22Rv1 (cell line): ENCODE results near the gene BMERB1.

Experiments
- H3K27ac ChIP-seq: fragments of 450-650 bp; 2 replicates; pipeline ENCODE4 v1.5.1; 2017
- ZFX ChIP-seq: fragments of 450-650 bp; IDR thresholded peaks from 2 replicates; pipeline ENCODE4 v1.6.1; 2017; ENCODE audit warnings: antibody characterized with exemption, borderline replicate concordance
- TF ChIP-seq, protein P1 (sequence below): fragments of 450-650 bp; IDR thresholded peaks from 2 replicates; pipeline ENCODE4 v1.5.1; 2017; ENCODE audit warnings: mild to moderate bottlenecking

The BMERB1 gene

DNA sequence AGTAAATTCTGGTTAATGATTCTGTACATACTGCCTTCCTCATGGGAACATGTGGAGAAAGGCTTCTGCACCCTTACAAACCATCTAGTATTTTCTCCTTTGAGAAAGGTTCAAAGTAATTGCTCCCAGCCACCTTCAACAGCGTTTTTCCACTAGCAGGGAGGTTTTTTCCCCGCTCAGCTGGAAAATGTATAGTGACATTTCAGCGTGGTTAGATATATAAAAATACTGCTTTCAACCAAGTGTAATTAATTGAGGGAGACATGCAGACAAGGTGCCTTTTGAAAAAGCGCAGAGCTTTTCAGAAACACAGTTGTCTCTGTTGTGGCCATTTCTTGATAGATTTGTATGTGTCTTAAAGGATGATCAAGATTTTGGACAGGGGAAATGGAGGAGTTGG lies 5.1 kb downstream of the BMERB1 start:
- TF ChIP-seq, protein P1, sequence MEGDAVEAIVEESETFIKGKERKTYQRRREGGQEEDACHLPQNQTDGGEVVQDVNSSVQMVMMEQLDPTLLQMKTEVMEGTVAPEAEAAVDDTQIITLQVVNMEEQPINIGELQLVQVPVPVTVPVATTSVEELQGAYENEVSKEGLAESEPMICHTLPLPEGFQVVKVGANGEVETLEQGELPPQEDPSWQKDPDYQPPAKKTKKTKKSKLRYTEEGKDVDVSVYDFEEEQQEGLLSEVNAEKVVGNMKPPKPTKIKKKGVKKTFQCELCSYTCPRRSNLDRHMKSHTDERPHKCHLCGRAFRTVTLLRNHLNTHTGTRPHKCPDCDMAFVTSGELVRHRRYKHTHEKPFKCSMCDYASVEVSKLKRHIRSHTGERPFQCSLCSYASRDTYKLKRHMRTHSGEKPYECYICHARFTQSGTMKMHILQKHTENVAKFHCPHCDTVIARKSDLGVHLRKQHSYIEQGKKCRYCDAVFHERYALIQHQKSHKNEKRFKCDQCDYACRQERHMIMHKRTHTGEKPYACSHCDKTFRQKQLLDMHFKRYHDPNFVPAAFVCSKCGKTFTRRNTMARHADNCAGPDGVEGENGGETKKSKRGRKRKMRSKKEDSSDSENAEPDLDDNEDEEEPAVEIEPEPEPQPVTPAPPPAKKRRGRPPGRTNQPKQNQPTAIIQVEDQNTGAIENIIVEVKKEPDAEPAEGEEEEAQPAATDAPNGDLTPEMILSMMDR, result no peak
- no peak for TF ChIP-seq ZFX
- H3K27ac ChIP-seq, result 0 out of 2 replicates have a peak overlapping the region, but pooled peaks have one; percentile 35

DNA sequence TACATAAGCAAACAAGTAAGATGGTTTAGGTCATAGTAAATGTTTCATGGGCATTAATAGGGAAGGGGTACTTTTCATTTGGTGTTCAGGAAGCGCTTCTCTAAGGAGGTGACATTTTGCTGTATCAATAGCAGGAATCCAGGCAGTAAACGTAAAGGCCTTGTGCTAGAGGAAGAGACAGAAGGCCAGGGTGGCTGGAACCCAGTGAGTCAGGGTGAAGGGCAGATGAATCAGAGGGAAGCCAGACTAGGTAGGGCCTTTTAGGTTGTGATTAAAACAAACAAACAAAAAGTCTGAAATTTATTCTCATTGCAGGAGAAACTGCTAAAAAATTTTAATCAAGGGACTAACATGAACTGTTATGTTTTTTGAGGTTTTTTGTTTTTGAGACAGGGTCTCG lies 6.5 kb downstream of the BMERB1 start:
- no peak overlapping the region for H3K27ac ChIP-seq
- no peak for TF ChIP-seq ZFX
- TF ChIP-seq, protein P1, result no peak

DNA sequence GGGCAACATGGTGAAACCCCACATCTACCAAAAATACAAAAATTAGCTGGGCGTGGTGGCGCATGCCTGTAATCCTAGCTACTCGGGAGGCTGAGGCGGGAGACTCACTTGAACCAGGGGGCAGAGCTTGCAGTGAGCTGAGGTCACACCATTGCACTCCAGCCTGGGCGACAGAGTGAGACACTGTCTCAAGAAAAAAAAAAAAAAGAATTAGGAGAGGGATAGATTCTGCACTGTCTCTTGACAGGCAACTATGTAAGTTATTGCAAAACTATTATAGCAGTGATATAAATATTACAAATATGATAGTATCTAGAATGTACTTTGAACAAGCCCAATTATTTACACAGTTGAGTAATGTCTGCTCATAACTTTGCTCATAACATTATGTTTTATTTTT lies 7.8 kb downstream of the BMERB1 start:
- H3K27ac ChIP-seq, result peak overlapping the region; percentile 47

DNA sequence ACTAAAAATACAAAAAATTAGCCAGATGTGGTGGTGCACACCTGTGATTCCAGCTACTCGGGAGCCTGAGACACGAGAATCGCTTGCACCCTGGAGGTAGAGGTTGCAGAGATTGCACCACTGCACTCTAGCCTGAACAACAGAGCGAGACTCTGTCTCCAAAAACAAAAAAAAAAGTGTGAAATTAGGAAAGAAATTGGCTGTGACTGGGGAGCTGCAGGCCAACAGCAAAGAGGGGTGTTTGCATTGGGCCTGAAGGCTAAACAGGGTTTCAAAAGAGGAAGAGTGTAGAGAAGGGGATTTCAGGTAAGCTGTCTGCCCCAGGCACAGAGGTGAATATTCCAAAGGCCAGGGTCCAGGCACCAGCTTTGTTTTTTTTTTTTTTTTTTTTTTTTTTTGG lies 9.4 kb downstream of the BMERB1 start:
- no peak for TF ChIP-seq ZFX
- TF ChIP-seq, protein P1, result no peak
- H3K27ac ChIP-seq, result no peak overlapping the region

DNA sequence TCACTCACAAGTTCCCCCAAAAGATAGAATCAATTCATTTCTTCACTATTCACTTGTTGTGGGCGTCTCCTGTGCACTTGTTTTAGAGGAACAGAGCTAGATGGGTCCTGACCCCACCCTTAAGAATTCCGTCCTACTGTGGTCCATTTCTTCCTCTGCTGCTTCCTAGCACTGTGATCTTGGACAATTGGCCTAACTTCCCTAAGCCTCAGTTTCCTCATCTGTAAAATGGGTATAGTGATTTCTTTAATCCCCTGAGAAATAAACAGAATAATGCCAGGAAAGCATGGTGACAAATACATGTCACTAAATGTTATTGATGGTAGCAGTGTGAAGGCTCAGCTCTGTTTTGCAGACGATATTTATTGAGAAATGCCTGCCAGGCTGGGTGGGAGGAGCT lies 9.9 kb downstream of the BMERB1 start:
- H3K27ac ChIP-seq, result no peak overlapping the region
- TF ChIP-seq, protein P1, result no peak
- TF ChIP-seq ZFX, result no peak

DNA sequence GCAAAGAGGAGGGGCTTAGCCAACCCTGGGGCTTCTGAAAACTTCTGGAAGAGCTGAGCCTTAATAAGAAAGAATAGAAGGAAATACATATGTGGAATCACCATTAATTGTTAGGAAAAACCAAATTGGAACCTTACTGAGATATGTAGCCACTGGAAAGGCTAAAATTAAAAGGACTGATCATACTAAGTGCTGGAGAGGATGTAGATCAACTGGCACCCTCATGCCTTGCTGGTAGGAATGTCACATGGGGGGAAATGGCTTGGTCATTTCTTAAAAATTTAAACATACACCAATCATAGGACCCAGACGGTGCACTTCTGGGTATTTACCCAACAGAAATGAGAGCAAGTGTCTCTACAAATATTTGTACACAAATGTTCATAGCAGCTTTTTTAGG lies 11.1 kb downstream of the BMERB1 start:
- no peak for TF ChIP-seq ZFX
- TF ChIP-seq, protein P1, result no peak
- no peak overlapping the region for H3K27ac ChIP-seq

DNA sequence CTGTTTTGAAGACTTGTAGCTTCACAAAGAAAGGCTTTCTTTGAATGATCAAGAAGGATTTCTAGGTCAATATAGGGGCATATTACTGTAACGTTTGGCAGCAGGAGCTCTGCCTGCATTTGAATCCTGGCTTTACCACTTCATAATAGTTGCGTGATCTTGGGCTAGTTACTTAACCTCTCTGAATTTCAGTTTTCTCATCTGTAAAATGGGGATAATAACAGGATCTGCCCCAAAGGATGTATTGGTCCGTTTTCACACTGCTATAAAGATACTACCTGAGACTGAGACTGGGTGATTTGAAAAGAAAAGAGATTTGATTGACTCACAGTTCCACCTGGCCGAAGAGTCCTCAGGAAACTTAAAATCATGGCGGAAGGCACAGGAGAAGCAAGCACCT lies 12.5 kb downstream of the BMERB1 start:
- TF ChIP-seq, protein P1, result no peak
- TF ChIP-seq ZFX, result no peak
- no peak overlapping the region for H3K27ac ChIP-seq

DNA sequence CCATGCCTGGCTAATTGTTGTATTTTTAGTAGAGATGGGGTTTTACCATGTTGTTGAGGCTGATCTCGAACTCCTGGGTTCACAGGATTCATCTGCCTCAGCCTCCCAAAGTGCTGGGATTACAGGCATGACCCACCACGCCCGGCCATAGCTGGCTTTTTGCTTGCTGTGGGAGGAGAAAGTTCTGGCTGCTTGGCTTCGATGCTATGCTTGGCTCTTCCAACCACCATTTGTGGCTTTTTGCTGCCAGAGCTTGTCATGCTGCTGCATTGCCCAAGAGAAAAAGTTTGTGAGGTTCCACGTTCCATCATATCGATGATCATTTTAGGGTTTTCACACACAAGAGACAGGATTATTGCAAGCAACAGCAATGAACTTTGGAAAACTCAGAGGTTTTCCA lies 16.2 kb downstream of the BMERB1 start:
- TF ChIP-seq, protein P1, result no peak
- TF ChIP-seq ZFX, result no peak
- no peak overlapping the region for H3K27ac ChIP-seq
